ENCODE data around the gene RBL1.
A peak's percentile ranks its signal among the peaks of the same experiment; 100 is the strongest.
"Not testable (repeated sequence)": the region's sequence is repeated elsewhere in the genome, so short reads cannot be mapped to it uniquely, and the experiment has no call there.

RBL1 gene

DNA sequence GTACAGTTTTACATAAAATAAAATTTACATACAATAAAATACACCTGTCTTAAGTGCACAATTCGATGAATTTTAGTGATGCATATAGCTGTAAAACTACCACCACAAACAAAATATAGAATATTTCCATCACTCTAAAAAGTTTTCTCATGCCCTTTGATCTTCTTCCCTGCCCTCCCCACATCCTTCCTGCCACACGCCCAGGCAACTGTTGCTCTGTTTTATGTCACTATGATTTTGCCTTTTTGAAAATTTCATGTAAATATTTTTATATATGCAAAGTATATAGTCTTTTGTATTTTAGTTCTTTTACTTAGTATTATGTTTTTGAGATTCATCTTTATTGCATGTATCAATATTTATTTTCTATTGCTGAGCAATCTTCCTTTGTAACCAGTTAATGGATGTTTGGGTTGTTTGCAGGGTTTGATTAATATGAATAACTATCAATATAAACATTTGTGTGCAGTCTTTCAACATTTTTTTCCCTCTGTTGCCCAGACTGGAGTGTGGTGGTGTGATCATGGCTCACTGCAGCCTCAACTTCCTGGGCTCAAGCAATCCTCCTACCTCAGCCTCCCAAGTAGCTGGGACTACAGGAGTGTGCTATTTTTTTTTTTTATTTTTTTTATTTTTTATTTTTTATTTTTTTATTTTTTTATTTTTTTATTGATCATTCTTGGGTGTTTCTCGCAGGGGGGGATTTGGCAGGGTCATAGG, 120.5 kb downstream of the RBL1 start:
- peaks cover 44% of the 10 kb centered on the region for H3K4me1 Mint-ChIP-seq
- H3K9me3 Mint-ChIP-seq, result no peaks in the 10 kb centered on the region
- H3K4me3 Mint-ChIP-seq, result peak overlapping the region; percentile 68
- no peaks in the 10 kb centered on the region for H3K27me3 Mint-ChIP-seq
- H3K36me3 Mint-ChIP-seq, result no peaks in the 10 kb centered on the region
- peak overlapping the region; percentile 94 for H3K27ac Mint-ChIP-seq

DNA sequence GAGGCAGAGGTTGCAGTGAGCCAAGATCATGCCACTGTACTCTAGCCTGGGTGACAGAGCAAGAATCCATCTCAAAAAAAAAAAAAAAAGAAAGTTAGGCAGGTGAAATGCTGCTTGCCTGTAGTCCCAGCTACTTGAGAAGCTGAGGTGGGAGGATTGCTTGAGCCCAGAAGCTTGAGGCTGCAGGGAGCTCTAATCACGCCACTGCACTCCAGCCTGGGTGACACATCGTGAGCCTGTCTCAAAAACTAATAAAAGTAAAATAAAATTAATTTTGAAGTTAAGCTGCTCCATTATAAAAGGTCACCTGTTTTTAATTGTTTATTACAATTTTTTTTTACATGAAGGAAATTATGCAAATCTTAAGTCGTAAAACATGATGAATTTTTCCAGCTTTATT, 121.1 kb downstream of the RBL1 start:
- H3K4me3 Mint-ChIP-seq, result no peak overlapping the region
- H3K27ac Mint-ChIP-seq, result no peak overlapping the region
- H3K4me1 Mint-ChIP-seq, result peaks cover 50% of the 10 kb centered on the region
- peaks cover 3% of the 10 kb centered on the region for H3K36me3 Mint-ChIP-seq
- no peaks in the 10 kb centered on the region for H3K9me3 Mint-ChIP-seq
- no peaks in the 10 kb centered on the region for H3K27me3 Mint-ChIP-seq

DNA sequence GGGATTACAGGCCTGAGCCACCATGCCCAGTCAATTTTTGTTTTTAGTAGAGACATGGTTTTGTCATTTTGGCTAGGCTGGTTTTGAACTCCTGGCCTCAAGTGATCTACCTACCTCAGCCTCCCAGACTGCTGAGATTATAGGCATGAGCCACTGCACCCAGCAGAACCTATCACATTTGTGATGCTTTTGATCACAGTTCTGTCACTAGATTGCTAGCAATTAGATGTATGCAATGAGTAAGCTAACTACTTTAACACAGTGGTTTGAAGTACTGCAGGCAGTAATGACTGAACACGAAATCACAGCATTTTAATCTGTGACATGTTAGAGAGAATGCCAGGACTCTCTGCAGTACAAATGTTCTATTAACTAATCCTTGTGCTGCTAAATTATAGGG, 124.7 kb downstream of the RBL1 start:
- Mint-ChIP-seq H3K27me3 (no peaks in the 10 kb centered on the region), H3K9me3 (no peaks in the 10 kb centered on the region), H3K27ac (peak overlapping the region; percentile 93), H3K4me3 (peak overlapping the region; percentile 64), H3K4me1 (peaks cover 77% of the 10 kb centered on the region), H3K36me3 (peaks cover 3% of the 10 kb centered on the region)

DNA sequence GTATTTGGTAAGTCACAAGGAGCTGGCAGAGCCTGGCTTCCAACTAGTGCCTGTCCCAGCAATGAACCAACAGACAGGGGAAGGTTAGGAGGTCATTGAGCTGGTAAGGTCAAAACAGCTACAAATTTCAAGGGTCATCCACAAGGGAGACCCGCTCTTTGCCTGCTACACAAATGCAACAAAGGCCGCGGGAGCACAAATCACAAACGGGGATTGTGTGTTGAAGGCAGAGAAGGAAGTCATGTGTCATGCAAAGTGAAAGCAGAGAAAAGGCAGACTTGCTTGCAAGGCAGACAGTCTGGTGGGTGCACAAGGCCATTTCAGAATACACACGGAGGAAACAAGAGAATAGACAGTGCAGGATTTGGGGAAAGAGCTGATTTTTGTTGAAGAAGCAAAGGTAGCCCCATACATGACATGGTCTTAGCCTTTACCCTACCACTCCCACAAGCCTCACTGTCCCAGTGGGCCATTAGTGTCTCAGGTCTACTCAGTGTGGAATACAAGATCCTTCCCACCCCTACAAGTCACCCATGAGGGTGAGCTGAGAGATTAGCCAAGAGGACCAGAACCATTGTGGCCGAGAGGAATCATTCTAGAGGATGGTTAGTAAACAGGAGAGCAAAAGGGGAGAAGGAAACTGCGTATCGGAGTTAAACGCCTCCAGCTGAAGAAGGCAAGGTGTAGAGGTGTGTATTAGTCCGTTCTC, 126.2 kb downstream of the RBL1 start:
- H3K9me3 Mint-ChIP-seq, result no peaks in the 10 kb centered on the region
- H3K27ac Mint-ChIP-seq, result peak overlapping the region; percentile 96
- no peaks in the 10 kb centered on the region for H3K27me3 Mint-ChIP-seq
- H3K4me1 Mint-ChIP-seq, result peaks cover 67% of the 10 kb centered on the region
- H3K4me3 Mint-ChIP-seq, result peak overlapping the region; percentile 79
- peaks cover 3% of the 10 kb centered on the region for H3K36me3 Mint-ChIP-seq

DNA sequence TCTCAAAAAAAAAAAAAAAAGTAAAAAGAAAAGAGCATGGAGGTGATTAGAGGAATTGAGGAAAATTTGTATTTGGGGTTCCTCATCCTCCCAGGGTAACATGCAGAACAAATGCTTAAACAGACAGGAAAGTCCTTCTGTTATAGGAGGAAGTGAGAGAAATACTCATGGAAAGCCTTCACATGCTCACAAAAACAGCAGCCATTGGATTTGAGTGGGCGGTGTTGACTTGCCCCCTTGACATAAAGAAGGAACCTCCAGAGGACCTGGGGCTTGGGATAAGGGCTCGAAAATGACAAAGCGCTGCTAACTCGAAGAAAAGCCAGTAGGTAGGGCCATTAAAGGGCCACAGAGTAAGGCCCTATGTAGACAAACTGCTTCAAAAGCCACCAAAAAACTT, 126.7 kb downstream of the RBL1 start:
- no peaks in the 10 kb centered on the region for H3K9me3 Mint-ChIP-seq
- H3K27ac Mint-ChIP-seq, result peak overlapping the region; percentile 96
- peaks cover 3% of the 10 kb centered on the region for H3K36me3 Mint-ChIP-seq
- peak overlapping the region; percentile 79 for H3K4me3 Mint-ChIP-seq
- no peaks in the 10 kb centered on the region for H3K27me3 Mint-ChIP-seq
- H3K4me1 Mint-ChIP-seq, result peaks cover 67% of the 10 kb centered on the region

DNA sequence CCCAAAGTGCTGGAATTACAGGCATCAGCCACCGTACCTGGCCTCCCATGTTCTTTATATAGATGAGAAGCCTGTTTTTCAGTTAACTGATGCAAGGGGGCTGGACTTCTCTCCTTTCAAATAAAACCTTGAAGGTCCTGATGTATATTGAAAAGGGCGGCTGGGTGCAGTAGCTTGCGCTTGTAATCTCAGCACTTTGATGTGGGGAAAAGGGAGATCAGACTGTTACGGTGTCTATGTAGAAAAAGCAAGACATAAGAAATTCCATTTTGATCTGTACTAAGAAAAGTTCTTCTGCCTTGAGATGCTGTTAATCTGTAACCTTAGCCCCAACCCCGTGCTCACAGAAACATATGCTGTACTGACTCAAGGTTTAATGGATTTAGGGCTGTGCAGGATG, 128.2 kb downstream of the RBL1 start:
- H3K9me3 Mint-ChIP-seq, result no peaks in the 10 kb centered on the region
- no peaks in the 10 kb centered on the region for H3K27me3 Mint-ChIP-seq
- peaks cover 7% of the 10 kb centered on the region for H3K36me3 Mint-ChIP-seq
- peaks cover 60% of the 10 kb centered on the region for H3K4me1 Mint-ChIP-seq
- peak overlapping the region; percentile 89 for H3K27ac Mint-ChIP-seq
- H3K4me3 Mint-ChIP-seq, result peak overlapping the region; percentile 52

DNA sequence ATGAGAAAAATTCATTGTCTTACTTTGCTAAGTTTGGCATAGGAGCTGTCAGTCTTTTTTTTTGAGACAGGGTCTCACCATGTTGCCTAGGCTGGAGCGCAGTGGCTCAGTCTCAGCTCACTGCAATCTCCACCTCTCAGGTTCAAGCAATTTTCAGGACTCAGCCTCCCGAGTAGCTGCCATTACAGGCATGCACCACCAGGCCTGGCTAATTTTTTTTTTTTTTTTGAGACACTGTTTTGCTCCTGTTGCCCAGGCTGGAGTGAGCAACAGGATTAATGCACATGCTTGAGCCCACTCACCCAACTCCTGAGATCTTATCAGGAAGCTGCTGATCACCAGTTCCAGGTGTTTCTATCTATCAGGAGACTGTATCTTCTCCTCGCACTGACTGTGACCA, 128.8 kb downstream of the RBL1 start:
- H3K4me3 Mint-ChIP-seq, H3K36me3 Mint-ChIP-seq, H3K27me3 Mint-ChIP-seq, H3K27ac Mint-ChIP-seq, H3K9me3 Mint-ChIP-seq: not testable (repeated sequence)
- H3K4me1 Mint-ChIP-seq, result peaks cover 56% of the 10 kb centered on the region

DNA sequence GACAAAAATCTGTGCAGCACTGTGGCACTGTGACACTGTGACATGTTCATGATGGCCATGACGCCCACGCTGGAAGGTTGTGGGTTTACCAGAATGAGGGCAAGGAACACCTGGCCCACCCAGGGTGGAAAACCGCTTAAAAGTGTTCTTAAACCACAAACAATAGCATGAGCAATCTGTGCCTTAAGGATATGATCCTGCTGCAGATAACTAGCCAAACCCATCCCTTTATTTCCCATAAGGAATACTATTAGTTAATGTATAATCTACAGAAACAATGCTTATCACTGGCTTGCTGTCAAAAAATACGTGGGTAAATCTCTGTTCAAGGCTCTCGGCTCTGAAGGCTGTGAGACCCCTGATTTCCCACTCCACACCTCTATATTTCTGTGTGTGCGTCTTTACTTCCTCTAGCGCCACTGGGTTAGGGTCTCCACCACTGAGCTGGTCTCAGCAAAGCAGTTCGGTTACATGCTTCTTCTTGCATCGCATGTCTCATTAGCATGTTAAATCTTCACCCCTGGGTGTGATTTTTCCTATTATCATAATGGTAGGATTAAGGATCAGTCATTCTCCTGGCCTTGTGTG, 133.3 kb downstream of the RBL1 start:
- H3K4me3 Mint-ChIP-seq, H3K9me3 Mint-ChIP-seq, H3K27me3 Mint-ChIP-seq, H3K36me3 Mint-ChIP-seq, H3K27ac Mint-ChIP-seq: not testable (repeated sequence)
- peaks cover 26% of the 10 kb centered on the region for H3K4me1 Mint-ChIP-seq

DNA sequence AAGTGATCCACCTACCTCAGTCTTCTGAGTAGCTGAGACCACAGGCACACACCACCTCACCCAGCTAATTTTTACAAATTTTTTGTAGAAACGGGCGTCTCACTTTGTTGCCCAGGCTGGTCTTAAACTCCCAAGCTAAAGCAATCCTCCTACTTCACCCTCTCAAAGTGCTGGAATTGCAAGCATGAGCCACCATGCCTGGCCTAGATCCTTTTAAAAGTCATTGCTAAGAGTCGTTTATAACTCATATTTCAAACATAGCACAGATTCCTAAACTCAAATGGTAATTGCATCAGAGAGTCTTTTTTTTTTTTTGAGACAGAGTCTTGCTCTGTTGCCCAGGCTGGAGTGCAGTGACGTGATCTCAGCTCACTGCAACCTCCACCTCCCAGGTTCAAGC, 136.6 kb downstream of the RBL1 start:
- Mint-ChIP-seq H3K4me1 (peaks cover 29% of the 10 kb centered on the region), H3K9me3 (no peaks in the 10 kb centered on the region), H3K36me3 (peaks cover 9% of the 10 kb centered on the region), H3K4me3 (no peak overlapping the region), H3K27me3 (no peaks in the 10 kb centered on the region), H3K27ac (no peak overlapping the region)

DNA sequence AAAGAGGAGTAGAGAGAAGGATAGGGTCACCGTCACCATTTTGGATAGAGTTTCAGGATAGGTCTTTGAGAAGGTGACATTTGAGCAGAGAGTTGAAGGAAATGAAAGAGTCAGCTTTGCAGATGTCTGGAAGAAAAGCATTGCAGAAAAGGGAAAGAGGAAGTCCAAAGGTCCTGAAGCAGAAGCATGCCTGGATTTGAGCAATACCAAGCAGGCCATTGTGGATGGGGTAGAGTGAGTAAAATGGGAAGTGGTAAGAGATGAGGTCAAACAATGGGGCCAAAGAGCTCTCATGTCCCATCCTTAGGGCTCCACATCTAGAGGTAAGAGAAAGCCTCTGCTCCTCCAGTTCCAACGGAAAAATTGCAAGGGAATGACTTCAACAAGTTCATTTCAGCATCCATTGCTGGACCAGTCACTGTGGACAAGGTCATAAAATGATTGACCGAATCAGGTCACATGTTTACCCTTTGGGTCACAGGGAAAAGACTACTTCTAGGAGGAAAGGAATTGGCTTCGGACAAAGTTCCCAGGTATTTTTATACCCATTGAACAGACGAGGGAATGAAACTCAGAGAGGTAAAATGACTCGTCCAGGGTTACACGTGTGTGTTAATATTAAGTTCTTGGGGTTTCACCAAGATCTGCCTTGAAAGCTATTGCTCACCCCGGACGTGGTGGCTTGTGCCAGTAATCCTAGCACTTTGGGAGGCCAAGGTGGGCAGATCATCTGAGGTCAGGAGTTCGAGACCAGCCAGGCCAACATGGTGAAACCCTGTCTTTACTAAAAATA, 137.7 kb downstream of the RBL1 start:
- no peaks in the 10 kb centered on the region for H3K9me3 Mint-ChIP-seq
- no peak overlapping the region for H3K27ac Mint-ChIP-seq
- H3K36me3 Mint-ChIP-seq, result peaks cover 9% of the 10 kb centered on the region
- H3K4me3 Mint-ChIP-seq, result no peak overlapping the region
- no peaks in the 10 kb centered on the region for H3K27me3 Mint-ChIP-seq
- peaks cover 29% of the 10 kb centered on the region for H3K4me1 Mint-ChIP-seq

DNA sequence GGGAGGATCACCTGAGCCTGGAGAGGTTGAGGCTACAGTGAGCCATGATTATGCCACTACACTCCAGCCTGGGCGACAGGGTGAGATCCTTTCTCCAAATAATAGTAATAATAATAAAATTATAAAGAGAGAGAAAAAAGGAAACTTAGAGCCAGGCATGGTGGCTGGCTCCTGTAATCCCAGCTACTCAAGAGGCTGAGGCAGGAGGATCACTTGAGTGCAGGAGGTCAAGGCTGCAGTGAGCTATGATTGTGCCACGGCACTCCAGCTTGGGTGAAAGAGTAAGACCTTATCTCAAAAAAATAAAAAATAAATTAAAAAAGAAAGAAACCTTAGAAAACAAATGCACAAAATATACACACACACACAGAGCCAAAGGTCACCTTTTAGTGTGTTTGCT, 139.1 kb downstream of the RBL1 start:
- H3K27ac Mint-ChIP-seq, result no peak overlapping the region
- no peaks in the 10 kb centered on the region for H3K27me3 Mint-ChIP-seq
- no peaks in the 10 kb centered on the region for H3K9me3 Mint-ChIP-seq
- H3K4me3 Mint-ChIP-seq, result no peak overlapping the region
- peaks cover 2% of the 10 kb centered on the region for H3K36me3 Mint-ChIP-seq
- H3K4me1 Mint-ChIP-seq, result peaks cover 32% of the 10 kb centered on the region

DNA sequence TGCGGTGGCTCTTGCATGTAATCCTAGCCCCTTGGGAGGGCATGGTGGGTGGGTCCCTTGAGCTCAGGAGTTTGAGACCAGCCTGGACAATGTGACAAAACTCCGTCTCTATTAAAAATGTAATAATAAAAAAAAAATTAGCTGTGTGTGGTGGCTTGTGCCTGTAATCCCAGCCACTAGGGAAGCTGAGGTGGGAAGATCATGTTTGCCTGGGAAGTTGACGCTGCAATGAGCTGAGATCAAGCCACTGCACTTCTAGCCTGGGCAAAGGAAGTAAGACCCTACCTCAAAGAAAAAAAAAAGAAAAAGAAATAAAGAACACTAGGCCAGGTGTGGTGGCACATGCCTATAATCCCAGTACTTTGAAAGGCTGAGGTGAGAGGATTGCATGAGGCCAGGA, 139.8 kb downstream of the RBL1 start:
- H3K36me3 Mint-ChIP-seq, result no peaks in the 10 kb centered on the region
- no peak overlapping the region for H3K27ac Mint-ChIP-seq
- no peak overlapping the region for H3K4me3 Mint-ChIP-seq
- H3K4me1 Mint-ChIP-seq, result peaks cover 34% of the 10 kb centered on the region
- H3K27me3 Mint-ChIP-seq, result no peaks in the 10 kb centered on the region
- H3K9me3 Mint-ChIP-seq, result no peaks in the 10 kb centered on the region

DNA sequence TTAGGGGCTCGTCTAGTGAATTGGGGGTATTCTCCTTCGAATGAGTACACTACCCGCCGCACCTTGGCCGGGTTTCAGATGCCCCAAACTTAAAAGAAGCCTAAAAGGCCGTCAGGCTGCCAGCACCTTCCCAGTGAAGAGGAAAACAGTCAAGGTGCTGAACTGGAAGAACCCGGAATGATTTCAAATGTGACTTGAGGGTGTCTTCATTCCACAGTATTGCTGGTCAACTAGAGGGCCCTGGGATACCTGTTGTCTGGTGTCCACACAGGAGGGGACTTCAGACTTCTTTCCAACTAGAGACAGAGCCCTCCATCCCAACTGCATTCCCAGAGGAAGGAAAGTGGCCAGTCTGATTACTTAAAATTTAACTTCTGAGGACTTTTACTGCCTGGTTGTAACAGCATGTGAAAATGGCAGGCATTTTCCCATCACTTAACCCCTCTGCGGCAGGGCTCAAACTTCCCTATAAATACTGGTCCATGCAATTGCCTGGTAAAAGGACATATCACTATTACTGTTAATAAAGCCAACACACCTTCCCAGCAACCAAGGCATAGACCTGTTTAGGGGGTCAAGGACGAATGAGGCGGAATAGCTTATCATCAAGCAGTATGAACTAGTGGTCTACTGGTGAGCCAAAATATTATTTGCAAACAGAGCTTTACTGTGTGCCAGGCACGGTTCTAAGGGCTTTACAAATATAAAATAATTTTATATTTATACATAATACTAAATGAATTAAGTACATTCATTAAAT, 143.6 kb downstream of the RBL1 start:
- peaks cover 44% of the 10 kb centered on the region for H3K4me1 Mint-ChIP-seq
- no peaks in the 10 kb centered on the region for H3K36me3 Mint-ChIP-seq
- peak overlapping the region; percentile 94 for H3K4me3 Mint-ChIP-seq
- H3K27ac Mint-ChIP-seq, result peak overlapping the region; percentile 99
- no peaks in the 10 kb centered on the region for H3K27me3 Mint-ChIP-seq
- H3K9me3 Mint-ChIP-seq, result no peaks in the 10 kb centered on the region

DNA sequence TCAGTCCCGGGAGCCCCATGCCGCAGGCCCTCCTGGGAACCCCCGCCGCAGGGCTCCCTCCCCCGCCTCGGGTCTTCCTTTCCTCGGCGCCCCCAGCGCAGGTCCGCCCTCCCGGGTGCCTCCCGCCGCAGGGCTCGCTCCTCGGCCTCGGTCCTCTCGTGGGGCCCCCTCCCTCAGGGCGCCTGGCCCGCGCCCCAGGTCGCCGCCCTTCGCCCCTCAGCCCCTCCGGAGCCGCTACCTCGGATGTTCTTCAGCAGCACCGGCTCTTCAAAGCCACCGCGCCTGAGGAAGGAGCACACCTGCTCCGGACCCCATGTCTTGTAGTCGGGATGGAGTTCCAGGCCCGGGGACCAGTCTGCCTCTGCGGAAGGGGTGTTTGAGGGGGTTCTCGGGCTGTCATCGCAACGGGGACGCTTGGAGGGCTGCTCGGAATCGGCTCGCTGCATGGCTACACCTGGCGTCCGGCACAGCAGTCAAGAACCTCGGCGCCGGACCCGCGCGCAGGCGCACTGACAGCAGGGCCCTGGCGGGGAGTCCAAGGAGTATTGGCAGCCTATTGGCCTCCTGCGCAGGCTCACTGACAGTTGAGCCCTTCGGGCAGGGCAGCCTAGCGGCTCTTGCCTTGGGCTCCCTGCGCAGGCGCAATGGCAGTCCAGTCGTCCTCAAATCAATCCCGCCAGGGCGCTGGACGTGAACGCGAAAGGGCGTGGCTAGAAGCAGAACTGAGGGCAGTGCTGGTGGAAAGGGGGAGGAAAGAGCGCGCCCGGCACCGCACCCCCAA, 144.4 kb downstream of the RBL1 start, which contains the start of gene SAMHD1:
SAMHD1 (minus strand) TSS at position 511 of the 781 bp plus-strand sequence; CDS start at position 446, 65 bp downstream.
- H3K27me3 Mint-ChIP-seq, result no peaks in the 10 kb centered on the region
- H3K36me3 Mint-ChIP-seq, result no peaks in the 10 kb centered on the region
- H3K27ac Mint-ChIP-seq, result peak within 1 kb of the TSS; percentile 99
- peaks cover 52% of the 10 kb centered on the region for H3K4me1 Mint-ChIP-seq
- H3K4me3 Mint-ChIP-seq, result peak within 1 kb of the TSS; percentile 94
- H3K9me3 Mint-ChIP-seq, result no peaks in the 10 kb centered on the region

Data from activated naive CD4-positive, alpha-beta T cell treated with anti-CD3 and anti-CD28 coated beads, Interleukin-2, amount 50 U/mL, for 24 hours (primary cell).